Astrocyte of the cerebellum (primary cell): ENCODE data around the gene AZU1.

ENCODE experiments used
- DNase-seq: peaks from one replicate; pipeline ENCODE4 v3.0.0-alpha.2; 2011; ENCODE audit warnings: low read depth
- H3K4me3 ChIP-seq: 2 replicates; pipeline ENCODE4 v1.5.1; 2011; ENCODE audit warnings: mild to moderate bottlenecking, low read depth, low read length, moderate library complexity
- CTCF ChIP-seq: IDR thresholded peaks from 2 replicates; pipeline ENCODE4 v1.5.1; 2012; ENCODE audit warnings: low read length, low read depth, moderate library complexity, mild to moderate bottlenecking; ENCODE audit errors: missing control alignments
- in situ Hi-C: cut with HindIII; loops from 2 replicates; pipeline ENCODE4 v1.10.0; 2017; ENCODE audit warnings: low sequenced_read_pairs

Gene AZU1

GRCh38 chr19:804419-805165 lies 23.0 kb upstream of the AZU1 start:
- TF ChIP-seq CTCF, result no peak
- H3K4me3 ChIP-seq, result no peak overlapping the region
- in situ Hi-C loops, result no loop called here
- no peak for DNase-seq

DNA sequence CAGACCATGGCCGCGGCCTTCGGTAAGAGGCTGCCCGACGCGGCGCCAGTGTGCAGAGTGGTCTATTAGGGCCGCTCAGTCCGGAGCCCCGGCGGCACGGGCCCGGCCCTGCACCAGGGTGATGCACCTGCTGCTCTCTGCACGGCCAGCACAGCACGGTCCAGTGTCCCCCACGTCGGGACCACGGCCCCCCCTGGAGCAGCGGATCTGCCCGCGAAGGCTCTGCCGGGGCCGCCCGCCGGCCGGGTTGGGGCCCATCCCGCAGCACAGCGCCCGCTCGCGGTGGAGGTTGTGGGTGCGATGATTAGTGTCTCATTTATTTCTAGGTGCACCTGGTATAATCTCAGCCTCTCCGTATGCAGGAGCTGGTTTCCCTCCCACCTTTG lies 22.5 kb upstream of the AZU1 start:
- in situ Hi-C loops, result no loop called here
- DNase-seq, result no peak
- no peak overlapping the region for H3K4me3 ChIP-seq
- no peak for TF ChIP-seq CTCF

DNA sequence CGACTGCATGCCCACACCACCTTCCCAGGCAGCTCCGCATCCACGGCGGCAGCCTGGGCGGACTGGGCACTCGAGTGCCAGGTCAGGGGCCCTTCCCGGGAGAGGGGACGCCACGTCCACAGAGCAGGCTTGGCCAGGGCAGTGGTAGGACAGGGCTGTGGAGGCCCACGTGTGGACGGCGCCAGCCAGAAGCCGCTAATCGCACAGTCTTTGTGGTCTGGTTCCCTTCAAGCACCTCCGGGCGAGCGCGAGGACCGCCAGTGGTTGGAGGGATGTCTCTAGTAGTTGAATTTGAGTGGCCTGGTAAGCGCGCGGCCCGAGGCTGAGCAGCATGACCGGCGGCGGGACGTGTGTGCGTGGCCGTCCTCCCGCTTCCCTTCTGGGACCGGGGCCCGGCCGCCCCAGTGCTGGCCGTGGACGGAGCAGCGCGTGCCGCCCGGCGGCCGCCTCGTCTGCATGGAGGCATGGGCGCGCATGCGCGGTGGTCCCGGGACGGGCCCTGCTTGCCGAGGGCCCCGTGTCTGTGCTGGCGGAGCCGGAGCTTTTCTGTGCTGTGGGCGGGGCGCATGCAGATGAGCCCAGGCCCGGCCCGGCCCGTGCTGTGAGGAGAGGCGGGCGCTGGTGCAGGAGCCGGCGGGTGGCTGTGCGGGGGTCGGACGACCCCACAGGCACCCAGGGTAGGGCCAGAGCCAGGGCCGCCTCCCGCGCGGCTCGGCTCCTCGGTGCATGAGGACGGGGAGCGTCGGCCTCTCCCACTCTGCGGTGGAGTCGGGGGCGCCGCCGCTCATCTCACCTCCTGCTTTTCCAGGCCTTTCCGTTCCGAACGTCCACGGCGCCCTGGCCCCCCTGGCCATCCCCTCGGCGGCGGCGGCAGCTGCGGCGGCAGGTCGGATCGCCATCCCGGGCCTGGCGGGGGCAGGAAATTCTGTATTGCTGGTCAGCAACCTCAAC lies 21.8 kb upstream of the AZU1 start:
- TF ChIP-seq CTCF, result no peak
- DNase-seq, result no peak
- H3K4me3 ChIP-seq, result no peak overlapping the region
- in situ Hi-C loops, result no loop called here

- TF ChIP-seq CTCF, result no peak
- DNase-seq, result no peak
- in situ Hi-C loops, result no loop called here
- no peak overlapping the region for H3K4me3 ChIP-seq
These were observed 20.7 kb upstream of the AZU1 start for GRCh38 chr19:806815-807421.

GRCh38 chr19:807627-808422 lies 19.8 kb upstream of the AZU1 start:
- no peak overlapping the region for H3K4me3 ChIP-seq
- in situ Hi-C loops, result no loop called here
- TF ChIP-seq CTCF, result no peak
- no peak for DNase-seq

DNA sequence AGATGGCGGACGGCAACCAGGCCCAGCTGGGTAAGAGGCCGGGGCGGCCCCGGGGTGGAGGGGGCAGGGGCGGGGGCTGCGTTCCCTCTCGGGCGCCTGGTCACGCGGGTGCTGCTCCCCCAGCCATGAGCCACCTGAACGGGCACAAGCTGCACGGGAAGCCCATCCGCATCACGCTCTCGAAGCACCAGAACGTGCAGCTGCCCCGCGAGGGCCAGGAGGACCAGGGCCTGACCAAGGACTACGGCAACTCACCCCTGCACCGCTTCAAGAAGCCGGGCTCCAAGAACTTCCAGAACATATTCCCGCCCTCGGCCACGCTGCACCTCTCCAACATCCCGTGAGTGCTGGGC lies 19.2 kb upstream of the AZU1 start:
- no peak for DNase-seq
- in situ Hi-C loops, result no loop called here
- no peak for TF ChIP-seq CTCF
- H3K4me3 ChIP-seq, result no peak overlapping the region
